ENCODE results near the gene CFP. TPM values are rescaled to one million over a fixed set of nuclear protein-coding genes. Genes with fewer than 3 reads are reported as not detected.
A peak's percentile ranks its signal among the peaks of the same experiment; 100 is the strongest.
"Not testable (repeated sequence)": the region's sequence is repeated elsewhere in the genome, so short reads cannot be mapped to it uniquely, and the experiment has no call there.

The CFP gene
- total and polyA plus RNA-seq, 8 donors: 4.2 to 25.4 (median 6.3) TPM

GRCh38 chrX:47608130-47608810, 21.5 kb downstream of the CFP start:
- ATAC-seq (no peak), DNase-seq (peak in 1 of 4 donors; percentile 76)
- H3K9me3 ChIP-seq: no peaks in the 10 kb centered on the region
- no peaks in the 10 kb centered on the region for H3K27me3 ChIP-seq
- no peak overlapping the region for H3K27ac ChIP-seq
- peaks cover 0 to 4% of the 10 kb centered on the region in 2 donors for H3K4me1 ChIP-seq
- intact Hi-C loops (cut with DNase I): no loop called here
- H3K4me3 ChIP-seq: no peak overlapping the region
- H3K36me3 ChIP-seq: no peaks in the 10 kb centered on the region
- TF ChIP-seq CTCF (IDR thresholded peaks at IDR 0.05): no peak

GRCh38 chrX:47607091-47607490, 22.6 kb downstream of the CFP start:
- no peak for TF ChIP-seq CTCF (IDR thresholded peaks at IDR 0.05)

GRCh38 chrX:47605024-47605423, 24.7 kb downstream of the CFP start:
- no peaks in the 10 kb centered on the region for H3K36me3 ChIP-seq
- intact Hi-C loops (cut with DNase I): no loop called here
- peaks cover 0 to 4% of the 10 kb centered on the region in 2 donors for H3K4me1 ChIP-seq
- no peak overlapping the region for H3K4me3 ChIP-seq
- ATAC-seq: no peak
- TF ChIP-seq CTCF (IDR thresholded peaks at IDR 0.05): no peak
- no peaks in the 10 kb centered on the region for H3K9me3 ChIP-seq
- no peaks in the 10 kb centered on the region for H3K27me3 ChIP-seq
- H3K27ac ChIP-seq: no peak overlapping the region
- no peak for DNase-seq

More at GRCh38 chrX:47607091-47607490, 22.6 kb downstream of the CFP start:
- Histone ChIP-seq H3K27me3 (no peaks in the 10 kb centered on the region), H3K4me1 (peaks cover 0 to 4% of the 10 kb centered on the region in 2 donors), H3K4me3 (no peak overlapping the region), H3K36me3 (no peaks in the 10 kb centered on the region), H3K9me3 (no peaks in the 10 kb centered on the region), H3K27ac (no peak overlapping the region)
- DNase-seq: no peak
- ATAC-seq: no peak
- intact Hi-C loops (cut with DNase I): no loop called here

GRCh38 chrX:47603125-47603524, 26.6 kb downstream of the CFP start:
- H3K36me3 ChIP-seq; H3K27ac ChIP-seq; H3K9me3 ChIP-seq; ATAC-seq; DNase-seq; H3K27me3 ChIP-seq; H3K4me1 ChIP-seq; intact Hi-C loops (cut with DNase I); H3K4me3 ChIP-seq: not testable (repeated sequence)

GRCh38 chrX:47597222-47597621, 32.5 kb downstream of the CFP start:
- Histone ChIP-seq H3K9me3 (peaks cover 0 to 2% of the 10 kb centered on the region in 2 donors), H3K36me3 (no peaks in the 10 kb centered on the region), H3K27ac (no peak overlapping the region), H3K4me3 (no peak overlapping the region), H3K4me1 (no peaks in the 10 kb centered on the region), H3K27me3 (no peaks in the 10 kb centered on the region)
- intact Hi-C loops (cut with DNase I): no loop called here
- DNase-seq (no peak), ATAC-seq (no peak)
- TF ChIP-seq CTCF (IDR thresholded peaks at IDR 0.05): no peak

GRCh38 chrX:47596256-47596655, 33.5 kb downstream of the CFP start:
- intact Hi-C loops (cut with DNase I): no loop called here
- H3K36me3 ChIP-seq: no peaks in the 10 kb centered on the region
- DNase-seq (no peak), ATAC-seq (no peak)
- H3K4me3 ChIP-seq: no peak overlapping the region
- peaks cover 0 to 2% of the 10 kb centered on the region in 2 donors for H3K9me3 ChIP-seq
- TF ChIP-seq CTCF (IDR thresholded peaks at IDR 0.05): no peak
- no peaks in the 10 kb centered on the region for H3K27me3 ChIP-seq
- no peaks in the 10 kb centered on the region for H3K4me1 ChIP-seq
- no peak overlapping the region for H3K27ac ChIP-seq
